IgD-negative memory B cell (primary cell): ENCODE results near the gene GINS2. TPM values are rescaled to one million over a fixed set of nuclear protein-coding genes. Genes with fewer than 3 reads are reported as not detected.

Experiments used
- H3K27ac Mint-ChIP-seq, 3 donors: one replicate each; pipeline ENCODE4 v1.8.0; 2020 to 2022; ENCODE audit warnings: mild to moderate bottlenecking in 3 of 3, mixed read lengths in 3 of 3, moderate library complexity in 1 of 3
- H3K27me3 Mint-ChIP-seq: one replicate; pipeline ENCODE4 v1.8.0; 2021; ENCODE audit warnings: mixed read lengths
- H3K36me3 Mint-ChIP-seq: one replicate; pipeline ENCODE4 v1.8.0; 2020; ENCODE audit warnings: mild to moderate bottlenecking, mixed read lengths
- H3K4me1 Mint-ChIP-seq, 3 donors: one replicate each; pipeline ENCODE4 v1.8.0; 2020 to 2022; ENCODE audit warnings: mixed read lengths in 3 of 3, mild to moderate bottlenecking in 1 of 3
- H3K4me3 Mint-ChIP-seq, 4 donors: one replicate each; pipeline ENCODE4 v1.8.0; 2020 to 2022; ENCODE audit warnings: mild to moderate bottlenecking in 4 of 4, mixed read lengths in 4 of 4, moderate library complexity in 3 of 4
- H3K9me3 Mint-ChIP-seq, 3 donors: one replicate each; pipeline ENCODE4 v1.8.0; 2020 to 2021; ENCODE audit warnings: mixed read lengths in 3 of 3, mild to moderate bottlenecking in 1 of 3
- polyA plus RNA-seq: library from polyadenylated mRNA; unstranded; fragments of 300-500 nt; fragmentation: Illumina TruSeq; gene quantifications from one replicate; pipeline ENCODE4 v1.2.3, GENCODE V29; 2021

GINS2 gene
- polyA plus RNA-seq, 1 donor from 2014 or later, result 0.69 TPM

- no peaks in the 10 kb centered on the region for H3K27me3 Mint-ChIP-seq
- no peaks in the 10 kb centered on the region for H3K4me1 Mint-ChIP-seq
- H3K36me3 Mint-ChIP-seq, result peaks cover 2% of the 10 kb centered on the region
- no peak overlapping the region for H3K27ac Mint-ChIP-seq
- H3K9me3 Mint-ChIP-seq, result peaks cover 2 to 4% (median 4%) of the 10 kb centered on the region in 3 donors
- no peak overlapping the region for H3K4me3 Mint-ChIP-seq
Observed at GRCh38 chr16:85708338-85708737, 19.6 kb upstream of the GINS2 start.

- H3K27ac Mint-ChIP-seq, result no peak overlapping the region
- peaks cover 2 to 4% (median 4%) of the 10 kb centered on the region in 3 donors for H3K9me3 Mint-ChIP-seq
- H3K36me3 Mint-ChIP-seq, result peaks cover 2% of the 10 kb centered on the region
- H3K27me3 Mint-ChIP-seq, result no peaks in the 10 kb centered on the region
- no peaks in the 10 kb centered on the region for H3K4me1 Mint-ChIP-seq
- no peak overlapping the region for H3K4me3 Mint-ChIP-seq
Observed at GRCh38 chr16:85707528-85708095, 18.9 kb upstream of the GINS2 start.

GRCh38 chr16:85706449-85707034 lies 17.8 kb upstream of the GINS2 start:
- no peak overlapping the region for H3K4me3 Mint-ChIP-seq
- H3K4me1 Mint-ChIP-seq, result no peaks in the 10 kb centered on the region
- H3K27ac Mint-ChIP-seq, result no peak overlapping the region
- peaks cover 0 to 2% (median 0%) of the 10 kb centered on the region in 3 donors for H3K9me3 Mint-ChIP-seq
- H3K27me3 Mint-ChIP-seq, result no peaks in the 10 kb centered on the region
- peaks cover 4% of the 10 kb centered on the region for H3K36me3 Mint-ChIP-seq

DNA sequence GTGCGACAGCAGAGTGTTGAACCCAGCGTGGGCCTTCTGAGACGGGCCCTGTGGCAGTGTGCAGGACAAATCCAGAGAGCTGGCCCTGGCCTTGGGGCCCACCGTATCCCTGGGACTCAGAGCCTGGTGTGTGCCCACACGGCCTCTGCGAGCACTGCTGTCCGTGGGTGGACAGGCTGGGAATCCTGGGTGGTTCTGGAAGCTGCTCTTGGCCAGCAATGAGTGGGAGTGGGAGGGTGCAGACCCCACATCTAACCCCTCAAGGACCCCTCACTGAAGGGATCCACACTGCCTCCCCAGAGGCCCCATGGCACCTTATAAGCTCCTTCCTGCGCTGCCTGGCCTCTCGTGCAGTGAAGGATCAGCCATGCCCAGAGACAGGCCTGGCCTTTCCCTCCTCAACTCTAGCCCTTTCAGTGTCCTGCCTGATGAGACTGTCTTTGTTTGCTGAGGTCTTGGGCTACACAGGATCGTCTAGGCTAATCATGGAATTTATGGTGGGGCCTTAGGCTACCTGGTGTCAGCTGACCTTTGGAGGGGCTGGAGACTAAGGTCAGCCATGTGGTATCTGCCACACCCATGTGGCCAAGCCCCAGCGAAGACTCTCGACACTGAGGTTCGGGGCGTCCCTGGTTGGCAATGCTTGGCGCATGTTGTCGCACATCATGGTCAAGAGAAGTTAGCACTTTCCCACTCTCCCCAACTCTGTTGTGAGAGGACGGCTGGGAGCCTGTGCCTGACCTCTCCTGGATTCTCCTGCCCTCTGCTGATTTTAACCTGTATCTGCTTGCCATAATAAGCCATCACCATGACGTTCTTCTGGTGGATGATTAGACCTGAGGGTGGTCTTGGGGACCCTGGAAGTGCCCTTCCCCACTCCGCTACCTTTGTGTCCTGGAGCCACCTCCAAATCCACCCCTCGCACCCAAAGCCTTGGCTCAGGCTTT lies 16.4 kb upstream of the GINS2 start:
- H3K9me3 Mint-ChIP-seq, result peaks cover 0 to 2% (median 0%) of the 10 kb centered on the region in 3 donors
- H3K27me3 Mint-ChIP-seq, result no peaks in the 10 kb centered on the region
- no peaks in the 10 kb centered on the region for H3K4me1 Mint-ChIP-seq
- H3K27ac Mint-ChIP-seq, result no peak overlapping the region
- peaks cover 2% of the 10 kb centered on the region for H3K36me3 Mint-ChIP-seq
- no peak overlapping the region for H3K4me3 Mint-ChIP-seq

- Mint-ChIP-seq H3K4me1 (no peaks in the 10 kb centered on the region), H3K27ac (no peak overlapping the region), H3K36me3 (peaks cover 2% of the 10 kb centered on the region), H3K27me3 (no peaks in the 10 kb centered on the region), H3K9me3 (peaks cover 0 to 2% (median 0%) of the 10 kb centered on the region in 3 donors), H3K4me3 (no peak overlapping the region)
Observed at GRCh38 chr16:85704011-85704410, 15.3 kb upstream of the GINS2 start.

DNA sequence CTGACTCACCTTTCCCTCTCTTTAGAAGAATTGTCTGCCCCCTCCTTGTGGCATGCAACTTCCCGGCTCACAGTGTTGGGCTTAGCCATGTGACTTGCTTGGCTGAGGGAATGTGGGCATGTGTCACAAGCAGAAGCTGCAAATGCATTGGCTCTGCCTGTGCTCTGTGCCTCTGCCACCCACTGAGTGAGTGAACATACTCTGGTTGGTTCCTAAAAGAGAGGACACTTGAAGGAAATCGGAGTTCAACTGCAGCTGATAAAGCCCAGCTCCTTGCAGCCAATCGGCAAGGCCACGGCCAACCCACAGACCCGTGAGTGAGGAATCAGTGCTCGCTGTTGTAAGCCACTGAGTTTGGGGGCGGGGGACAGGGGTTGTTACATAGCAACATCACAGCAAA lies 10.9 kb upstream of the GINS2 start:
- Mint-ChIP-seq H3K4me1 (no peaks in the 10 kb centered on the region), H3K27me3 (peaks cover 3% of the 10 kb centered on the region), H3K9me3 (no peaks in the 10 kb centered on the region), H3K36me3 (peaks cover 2% of the 10 kb centered on the region), H3K4me3 (no peak overlapping the region), H3K27ac (no peak overlapping the region)

DNA sequence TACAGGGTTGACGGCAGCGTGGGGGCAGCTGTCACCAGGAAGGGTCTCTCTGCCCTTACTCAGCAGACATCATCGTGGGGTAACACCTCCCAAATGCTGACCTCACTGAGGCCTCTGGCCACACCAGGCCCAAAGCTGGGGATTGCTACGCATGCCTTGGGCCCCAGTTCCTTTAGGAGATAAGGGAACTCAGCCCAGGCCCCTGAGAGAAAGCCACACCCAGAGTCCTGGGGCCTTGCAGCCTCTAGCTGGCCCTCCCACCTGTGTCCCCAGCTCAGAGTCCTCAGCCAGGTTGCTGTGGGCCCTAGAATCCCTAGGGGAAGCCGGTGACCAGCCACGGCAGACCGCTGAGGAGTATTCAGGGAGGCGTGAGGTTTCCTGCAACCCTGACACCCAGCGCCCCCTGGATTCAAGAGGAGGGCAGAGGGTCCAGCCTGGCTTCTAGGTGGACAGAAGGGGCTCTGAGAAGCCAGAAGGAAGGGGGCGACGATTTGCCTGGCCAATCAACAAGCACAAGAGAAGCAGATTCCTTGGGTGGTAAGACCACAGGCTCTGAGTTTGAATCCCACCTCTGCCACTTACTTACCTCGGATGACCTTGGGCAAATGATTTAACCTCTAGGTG lies 10.3 kb upstream of the GINS2 start:
- H3K27me3 Mint-ChIP-seq, result peaks cover 3% of the 10 kb centered on the region
- H3K4me1 Mint-ChIP-seq, result no peaks in the 10 kb centered on the region
- H3K9me3 Mint-ChIP-seq, result no peaks in the 10 kb centered on the region
- H3K4me3 Mint-ChIP-seq, result no peak overlapping the region
- H3K27ac Mint-ChIP-seq, result no peak overlapping the region
- H3K36me3 Mint-ChIP-seq, result peaks cover 2% of the 10 kb centered on the region

GRCh38 chr16:85698459-85698891 lies 9.7 kb upstream of the GINS2 start:
- H3K4me3 Mint-ChIP-seq, result no peak overlapping the region
- no peaks in the 10 kb centered on the region for H3K9me3 Mint-ChIP-seq
- peaks cover 3% of the 10 kb centered on the region for H3K27me3 Mint-ChIP-seq
- peaks cover 2% of the 10 kb centered on the region for H3K36me3 Mint-ChIP-seq
- peaks cover 0 to 1% (median 0%) of the 10 kb centered on the region in 3 donors for H3K4me1 Mint-ChIP-seq
- no peak overlapping the region for H3K27ac Mint-ChIP-seq

GRCh38 chr16:85697431-85697830 lies 8.7 kb upstream of the GINS2 start:
- peaks cover under 1% of the 10 kb centered on the region for H3K36me3 Mint-ChIP-seq
- H3K9me3 Mint-ChIP-seq, result no peaks in the 10 kb centered on the region
- H3K27me3 Mint-ChIP-seq, result peaks cover 4% of the 10 kb centered on the region
- H3K4me3 Mint-ChIP-seq, result no peak overlapping the region
- peaks cover 0 to 3% (median 0%) of the 10 kb centered on the region in 3 donors for H3K4me1 Mint-ChIP-seq
- H3K27ac Mint-ChIP-seq, result no peak overlapping the region

- H3K36me3 Mint-ChIP-seq, result no peaks in the 10 kb centered on the region
- H3K27me3 Mint-ChIP-seq, result peaks cover 5% of the 10 kb centered on the region
- H3K4me3 Mint-ChIP-seq, result no peak overlapping the region
- H3K27ac Mint-ChIP-seq, result no peak overlapping the region
- H3K4me1 Mint-ChIP-seq, result peaks cover 0 to 3% (median 0%) of the 10 kb centered on the region in 3 donors
- H3K9me3 Mint-ChIP-seq, result no peaks in the 10 kb centered on the region
Observed at GRCh38 chr16:85696781-85697180, 8.0 kb upstream of the GINS2 start.

GRCh38 chr16:85695196-85696128 lies 6.7 kb upstream of the GINS2 start:
- Mint-ChIP-seq H3K9me3 (no peaks in the 10 kb centered on the region), H3K27me3 (peaks cover 5% of the 10 kb centered on the region), H3K4me1 (peaks cover 0 to 3% (median 0%) of the 10 kb centered on the region in 3 donors), H3K27ac (no peak overlapping the region), H3K36me3 (no peaks in the 10 kb centered on the region), H3K4me3 (peak overlapping the region in 1 of 4 donors; percentile 23)

GRCh38 chr16:85690469-85691064 lies 1.8 kb upstream of the GINS2 start:
- Mint-ChIP-seq H3K27me3 (peaks cover 4% of the 10 kb centered on the region), H3K4me3 (no peak overlapping the region), H3K27ac (no peak overlapping the region), H3K4me1 (peaks cover 0 to 13% (median 8%) of the 10 kb centered on the region in 3 donors), H3K36me3 (no peaks in the 10 kb centered on the region), H3K9me3 (no peaks in the 10 kb centered on the region)

DNA sequence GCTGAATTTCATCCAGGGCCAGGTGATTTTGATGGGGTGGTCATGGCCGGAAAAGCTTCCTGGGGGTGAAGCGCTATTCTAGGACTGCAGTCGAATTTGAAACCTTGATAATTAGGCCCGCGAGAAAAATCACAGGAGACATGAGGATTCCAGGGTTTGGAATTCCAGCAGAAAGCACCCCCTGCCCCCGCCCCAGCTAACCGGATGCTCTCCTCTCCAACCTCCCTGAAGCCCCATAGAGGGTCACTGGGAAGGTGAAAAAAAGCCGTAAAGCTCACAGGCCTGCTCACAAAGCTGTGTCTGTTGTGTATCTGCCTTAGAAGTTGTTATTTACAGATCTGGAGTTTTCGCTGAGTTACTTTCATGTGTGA lies 1.2 kb upstream of the GINS2 start:
- Mint-ChIP-seq H3K4me3 (peak overlapping the region in 2 of 4 donors; percentile 16 to 70), H3K27ac (no peak overlapping the region), H3K9me3 (no peaks in the 10 kb centered on the region), H3K27me3 (peaks cover 4% of the 10 kb centered on the region), H3K36me3 (no peaks in the 10 kb centered on the region), H3K4me1 (peaks cover 0 to 13% (median 9%) of the 10 kb centered on the region in 3 donors)
